Cardiac fibroblast (primary cell): Measurements from ENCODE around the gene RCAN2.

ENCODE experiments used
- DNase-seq, 2 donors: peaks; one replicate each; pipeline versions ENCODE4 v3.0.0 to v3.0.0-alpha.2; 2010; ENCODE audit warnings: low read depth in 2 of 2
- H3K4me3 ChIP-seq, 2 donors: replicated peaks in 1 of 2; 1 replicate in 1 of 2; 2 replicates in 1 of 2; pipeline ENCODE4 v1.5.1; 2011; ENCODE audit warnings: low read depth in 2 of 2, low read length in 2 of 2, mild to moderate bottlenecking in 2 of 2, moderate library complexity in 1 of 2
- CTCF ChIP-seq: IDR thresholded peaks from one replicate; pipeline ENCODE4 v1.5.1; 2011; ENCODE audit warnings: low read depth, mild to moderate bottlenecking, low read length, inconsistent platforms

The RCAN2 gene

GRCh38 chr6:46366190-46366900 lies 124.9 kb downstream of the RCAN2 start:
- TF ChIP-seq CTCF, result no peak
- DNase-seq, result no peak
- H3K4me3 ChIP-seq, result no peak overlapping the region

- H3K4me3 ChIP-seq, result no peak overlapping the region
- TF ChIP-seq CTCF, result no peak
- DNase-seq, result no peak
These were observed 133.7 kb downstream of the RCAN2 start for GRCh38 chr6:46357591-46357990.

GRCh38 chr6:46356543-46356942 lies 134.7 kb downstream of the RCAN2 start:
- no peak for TF ChIP-seq CTCF
- H3K4me3 ChIP-seq, result no peak overlapping the region
- no peak for DNase-seq

- TF ChIP-seq CTCF, result no peak
- no peak overlapping the region for H3K4me3 ChIP-seq
- DNase-seq, result no peak
These were observed 137.7 kb downstream of the RCAN2 start for GRCh38 chr6:46353528-46353927.

GRCh38 chr6:46352541-46353268 lies 138.5 kb downstream of the RCAN2 start:
- DNase-seq, result no peak
- TF ChIP-seq CTCF, result no peak

GRCh38 chr6:46350714-46351113 lies 140.5 kb downstream of the RCAN2 start:
- DNase-seq, result no peak
- no peak overlapping the region for H3K4me3 ChIP-seq
- no peak for TF ChIP-seq CTCF

More at GRCh38 chr6:46352541-46353268, 138.5 kb downstream of the RCAN2 start:
- no peak overlapping the region for H3K4me3 ChIP-seq
